GM19372 (cell line): ENCODE measurements around the gene ATP6V0C.

Experiments used
- ATAC-seq: cut with Tn5 transposase; IDR thresholded peaks from one replicate; pipeline ENCODE4 v1.9.1; 2021; ENCODE audit warnings: mild to moderate bottlenecking, low read depth, moderate library complexity; ENCODE audit not compliant: unreplicated experiment

ATP6V0C gene

GRCh38 chr16:2513405-2514332 is at the start of gene ATP6V0C:
Gene ATP6V0C (plus strand): TSS chr16:2513952. CDS start chr16:2514104, 152 bp downstream.
- ATAC-seq = peak; percentile 70

DNA sequence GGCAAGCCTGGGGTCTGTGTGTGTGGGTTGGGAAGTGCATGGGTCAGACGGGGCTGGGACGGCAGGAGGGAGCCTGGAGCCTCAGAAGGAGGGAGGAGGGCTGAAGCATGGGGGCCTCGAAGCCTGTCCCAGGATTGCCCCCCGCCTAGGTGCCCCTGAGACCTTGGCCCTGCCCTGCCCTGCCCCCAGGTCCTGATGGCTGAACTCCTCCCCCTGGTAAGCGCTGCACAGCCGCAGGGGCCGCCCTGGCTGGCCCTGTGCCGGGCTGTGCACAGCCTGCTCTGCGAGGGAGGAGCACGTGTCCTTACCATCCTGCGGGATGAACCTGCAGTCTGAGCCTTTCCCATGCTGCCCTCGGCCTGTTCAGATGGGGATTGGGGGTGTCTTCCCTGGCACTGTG is 49.4 kb upstream of the ATP6V0C start:
- ATAC-seq = no peak

- no peak for ATAC-seq
Observed at GRCh38 chr16:2465653-2466415, 47.9 kb upstream of the ATP6V0C start.

DNA sequence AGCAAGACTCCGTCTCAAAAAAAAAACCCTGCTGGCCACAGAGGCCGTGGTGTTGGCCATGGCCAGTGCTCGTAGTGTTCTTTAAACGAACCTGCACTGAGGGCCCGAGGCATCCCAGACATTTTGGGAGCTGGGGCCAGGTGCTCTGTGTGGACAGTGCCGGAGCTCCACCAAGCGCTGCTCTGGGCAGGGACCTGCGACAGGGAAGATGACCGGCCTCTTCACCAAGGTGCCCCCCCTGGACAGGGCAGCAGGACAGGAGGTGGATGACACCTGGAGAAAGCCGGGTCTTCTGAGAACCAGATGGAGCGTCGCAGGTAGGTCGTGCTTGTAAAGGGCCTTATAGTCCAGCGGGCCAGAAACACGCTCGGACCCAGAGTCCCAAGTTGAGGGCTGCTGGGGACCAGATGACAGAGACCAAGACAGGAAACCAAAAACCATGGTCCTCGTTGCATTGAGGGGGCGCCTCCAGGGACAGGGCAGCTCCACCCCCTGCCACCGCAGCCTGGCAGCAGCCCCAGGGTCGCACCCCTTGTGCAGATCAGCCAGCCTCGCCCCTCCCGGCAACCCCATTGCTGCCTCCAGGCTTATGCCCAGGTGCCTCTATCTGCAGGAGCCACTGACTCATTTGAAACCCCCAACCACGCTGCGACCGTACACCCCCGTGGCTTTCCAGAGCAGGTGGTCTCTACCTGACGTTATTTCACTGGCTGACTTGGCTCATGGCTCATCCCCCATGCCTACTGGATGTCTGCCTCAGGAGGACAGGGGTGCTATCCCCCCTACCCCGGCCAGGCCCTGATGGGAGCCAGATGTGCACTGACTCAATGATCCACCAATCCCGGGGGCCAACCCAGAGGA is 46.9 kb upstream of the ATP6V0C start:
- no peak for ATAC-seq

- no peak for ATAC-seq
Observed at GRCh38 chr16:2467528-2468232, 46.1 kb upstream of the ATP6V0C start.

GRCh38 chr16:2468233-2468724 is 45.5 kb upstream of the ATP6V0C start:
- ATAC-seq = no peak

- no peak for ATAC-seq
Observed at GRCh38 chr16:2468725-2469398, 44.9 kb upstream of the ATP6V0C start.

DNA sequence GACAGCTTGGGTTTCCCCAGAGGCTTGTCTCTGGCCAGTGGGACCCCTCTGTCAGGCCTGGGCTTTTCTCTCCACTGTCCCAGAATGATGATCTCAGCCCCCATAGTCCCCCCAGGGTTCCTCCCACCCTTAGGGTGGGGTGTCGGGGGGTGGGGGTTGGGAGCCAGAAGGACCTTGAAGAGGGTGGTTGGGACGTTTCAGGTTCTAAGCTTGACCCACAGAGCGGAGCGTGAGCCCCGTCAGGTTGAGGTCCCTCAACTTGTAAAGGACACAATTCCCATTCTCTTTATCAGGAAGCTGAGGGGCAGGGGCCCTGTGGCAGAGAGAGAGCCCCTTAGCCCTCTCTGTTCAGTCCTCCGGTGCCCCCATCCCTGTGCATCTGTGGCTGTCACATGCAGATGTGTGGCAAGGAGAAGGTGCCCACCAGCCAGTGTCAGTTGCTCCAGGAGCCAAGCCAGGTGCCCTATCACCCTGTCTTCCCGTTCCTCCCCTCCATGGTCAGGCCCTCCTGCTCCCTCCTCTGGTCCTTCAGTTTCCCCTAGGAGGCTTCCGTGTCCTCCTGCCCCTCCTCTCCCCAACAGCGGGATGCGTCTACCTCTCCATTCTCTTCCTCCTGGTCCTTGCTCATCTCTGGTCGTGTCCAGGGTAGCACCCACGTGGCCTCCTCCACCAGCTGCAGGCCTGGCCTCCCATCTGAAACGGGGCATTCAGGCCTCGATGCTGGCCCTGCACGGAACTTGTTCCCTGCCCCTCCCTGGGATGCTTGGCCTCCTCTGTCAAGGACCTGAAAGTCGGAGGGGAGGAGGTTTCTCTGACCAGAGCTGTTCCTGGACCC is 44.1 kb upstream of the ATP6V0C start:
- ATAC-seq = no peak

- no peak for ATAC-seq
Observed at GRCh38 chr16:2470234-2470601, 43.5 kb upstream of the ATP6V0C start.

- ATAC-seq = no peak
Observed at GRCh38 chr16:2470603-2471015, 43.1 kb upstream of the ATP6V0C start.

GRCh38 chr16:2471016-2471652 is 42.6 kb upstream of the ATP6V0C start, which contains the start of gene NTN3:
Gene NTN3 (plus strand): TSS chr16:2471297. CDS start chr16:2471702, 405 bp downstream.
- no peak for ATAC-seq

DNA sequence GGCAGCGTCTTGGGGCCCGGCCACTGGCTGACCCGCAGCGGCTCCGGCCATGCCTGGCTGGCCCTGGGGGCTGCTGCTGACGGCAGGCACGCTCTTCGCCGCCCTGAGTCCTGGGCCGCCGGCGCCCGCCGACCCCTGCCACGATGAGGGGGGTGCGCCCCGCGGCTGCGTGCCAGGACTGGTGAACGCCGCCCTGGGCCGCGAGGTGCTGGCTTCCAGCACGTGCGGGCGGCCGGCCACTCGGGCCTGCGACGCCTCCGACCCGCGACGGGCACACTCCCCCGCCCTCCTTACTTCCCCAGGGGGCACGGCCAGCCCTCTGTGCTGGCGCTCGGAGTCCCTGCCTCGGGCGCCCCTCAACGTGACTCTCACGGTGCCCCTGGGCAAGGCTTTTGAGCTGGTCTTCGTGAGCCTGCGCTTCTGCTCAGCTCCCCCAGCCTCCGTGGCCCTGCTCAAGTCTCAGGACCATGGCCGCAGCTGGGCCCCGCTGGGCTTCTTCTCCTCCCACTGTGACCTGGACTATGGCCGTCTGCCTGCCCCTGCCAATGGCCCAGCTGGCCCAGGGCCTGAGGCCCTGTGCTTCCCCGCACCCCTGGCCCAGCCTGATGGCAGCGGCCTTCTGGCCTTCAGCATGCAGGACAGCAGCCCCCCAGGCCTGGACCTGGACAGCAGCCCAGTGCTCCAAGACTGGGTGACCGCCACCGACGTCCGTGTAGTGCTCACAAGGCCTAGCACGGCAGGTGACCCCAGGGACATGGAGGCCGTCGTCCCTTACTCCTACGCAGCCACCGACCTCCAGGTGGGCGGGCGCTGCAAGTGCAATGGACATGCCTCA is 41.9 kb upstream of the ATP6V0C start:
- no peak for ATAC-seq

GRCh38 chr16:2472488-2472864 is 41.3 kb upstream of the ATP6V0C start:
- no peak for ATAC-seq

DNA sequence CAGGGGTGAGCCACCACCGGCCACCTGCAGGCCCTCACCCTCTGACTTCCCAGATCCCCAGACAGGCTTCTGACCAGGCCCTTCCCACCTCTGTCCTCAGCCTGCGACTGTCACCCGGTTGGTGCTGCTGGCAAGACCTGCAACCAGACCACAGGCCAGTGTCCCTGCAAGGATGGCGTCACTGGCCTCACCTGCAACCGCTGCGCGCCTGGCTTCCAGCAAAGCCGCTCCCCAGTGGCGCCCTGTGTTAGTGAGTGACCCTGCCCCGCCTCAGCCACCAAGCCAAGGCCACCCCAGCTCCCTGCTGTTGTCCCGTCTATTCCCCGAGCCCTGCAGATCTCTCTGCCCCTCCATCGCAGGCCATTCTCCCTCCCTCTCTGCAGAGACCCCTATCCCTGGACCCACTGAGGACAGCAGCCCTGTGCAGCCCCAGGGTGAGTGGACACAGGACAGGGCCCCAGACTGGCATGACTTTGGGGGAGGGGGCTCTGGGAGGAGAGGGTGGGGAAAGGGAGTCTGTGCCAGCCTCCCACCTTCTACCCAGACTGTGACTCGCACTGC is 40.8 kb upstream of the ATP6V0C start:
- ATAC-seq = no peak

- no peak for ATAC-seq
Observed at GRCh38 chr16:2473446-2473926, 40.3 kb upstream of the ATP6V0C start.

- peak; percentile 22 for ATAC-seq
Observed at GRCh38 chr16:2473999-2474876, 39.5 kb upstream of the ATP6V0C start.
